Body of pancreas (tissue), 4 donors: Measurements from ENCODE around the gene TMEM95. TPM values are rescaled to one million over a fixed set of nuclear protein-coding genes. Genes with fewer than 3 reads are reported as not detected.

Experiments
- ATAC-seq: fragments of 150-250 bp; one replicate; pipeline ENCODE4 v1.9.1; 2016
- DNase-seq, 4 donors: peaks; one replicate each; pipeline ENCODE4 v3.0.0-alpha.2; 2019
- H3K27ac ChIP-seq, 4 donors: fragments of 200-600 bp; sonication (generic); 1 replicate in 3 of 4; 2 replicates in 1 of 4; pipeline versions ENCODE4 v1.5.1 to v1.6.1; 2016 to 2019; ENCODE audit warnings: mild to moderate bottlenecking in 1 of 4, mixed read lengths in 1 of 4, moderate library complexity in 1 of 4
- H3K27me3 ChIP-seq, 2 donors: fragments of 200-600 bp; sonication (generic); one replicate each; pipeline ENCODE4 v1.6.0; 2016; ENCODE audit warnings: mild to moderate bottlenecking in 1 of 2
- H3K36me3 ChIP-seq, 2 donors: fragments of 200-600 bp; sonication (generic); replicated peaks in 1 of 2; 2 replicates each; pipeline ENCODE4 v1.5.1; 2016; ENCODE audit warnings: low read depth in 2 of 2; ENCODE audit not compliant: insufficient read depth in 1 of 2
- H3K4me1 ChIP-seq: fragments of 200-600 bp; sonication (generic); one replicate; pipeline ENCODE4 v1.6.0; 2016
- H3K4me3 ChIP-seq, 2 donors: fragments of 200-600 bp; sonication (generic); 1 replicate in 1 of 2; 2 replicates in 1 of 2; pipeline ENCODE4 v1.5.1; 2016 to 2019
- H3K9me3 ChIP-seq, 3 donors: fragments of 200-600 bp; sonication (generic); 1 replicate in 2 of 3; 2 replicates in 1 of 3; pipeline ENCODE4 v1.5.1; 2016
- POLR2A ChIP-seq, 3 donors: fragments of 450-650 bp; IDR thresholded peaks; one replicate each; pipeline ENCODE4 v1.6.1; 2016; ENCODE audit warnings: antibody characterized with exemption in 3 of 3, mild to moderate bottlenecking in 2 of 3
- WGBS, 2 donors: methylation state at CpG; one replicate each; pipeline ENCODE4 v1.1.5; 2017; 5-methylcytosine and 5-hydroxymethylcytosine counted together
- intact Hi-C: fragments of 100-400 bp; cut with DNase I; formaldehyde crosslinking; loops from one replicate; pipeline ENCODE4 v1.15.1; 2023
- total RNA-seq, 2 donors: library from RNA; depleted of rRNA; stranded (reverse); fragments of >200 nt; gene quantifications; one replicate each; pipeline ENCODE4 v1.1.0, GENCODE V29; 2016
- TF ChIP-seq, protein P1 (sequence below), 7 experiments: fragments of 450-650 bp in 4 of 7; fragments of 200-600 bp in 3 of 7; sonication (generic) in 3 of 7; IDR thresholded peaks; one replicate each; pipeline ENCODE4 v1.5.1; 2016 to 2019; ENCODE audit warnings: antibody characterized with exemption in 7 of 7

The TMEM95 gene
- total RNA-seq, 2 donors from 2014 or later = not detected

DNA sequence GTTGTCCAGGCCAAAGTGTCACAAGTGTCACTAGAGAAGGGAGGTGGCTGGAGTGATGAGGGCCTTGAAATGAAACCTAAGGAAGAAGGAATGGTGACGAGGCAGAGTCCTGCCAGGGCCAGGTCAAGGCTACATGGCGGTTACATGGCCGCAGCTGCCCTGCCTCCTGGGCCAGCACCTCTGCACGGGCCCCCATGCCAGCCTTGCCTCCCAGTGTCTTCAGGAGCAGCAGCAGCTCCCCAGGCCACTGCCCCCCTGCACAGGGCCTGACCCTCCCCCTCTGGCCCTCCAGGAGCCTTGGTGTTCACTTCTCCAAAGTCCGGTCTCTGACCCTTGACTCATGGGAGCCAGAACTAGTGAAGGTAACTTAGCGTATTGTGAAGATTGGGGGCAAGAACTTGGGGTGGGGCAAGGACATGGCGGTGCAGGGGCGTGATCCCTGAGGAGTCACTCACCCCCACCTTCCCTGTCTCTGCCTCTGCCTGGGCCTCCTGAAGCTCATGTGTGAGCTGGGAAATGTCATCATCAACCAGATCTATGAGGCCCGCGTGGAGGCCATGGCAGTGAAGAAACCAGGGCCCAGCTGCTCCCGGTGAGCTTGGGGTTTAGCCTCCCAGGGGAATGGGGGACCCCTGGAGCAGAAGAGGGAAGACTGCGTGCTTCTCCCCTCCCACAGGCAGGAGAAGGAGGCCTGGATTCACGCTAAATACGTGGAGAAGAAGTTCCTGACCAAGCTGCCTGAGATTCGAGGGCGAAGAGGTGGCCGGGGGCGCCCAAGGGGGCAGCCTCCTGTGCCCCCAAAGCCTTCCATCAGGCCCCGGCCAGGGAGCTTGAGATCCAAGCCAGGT lies 7.1 kb upstream of the TMEM95 start:
- TF ChIP-seq POLR2A (IDR thresholded peaks at IDR 0.05) = no peak
- TF ChIP-seq, protein P1, sequence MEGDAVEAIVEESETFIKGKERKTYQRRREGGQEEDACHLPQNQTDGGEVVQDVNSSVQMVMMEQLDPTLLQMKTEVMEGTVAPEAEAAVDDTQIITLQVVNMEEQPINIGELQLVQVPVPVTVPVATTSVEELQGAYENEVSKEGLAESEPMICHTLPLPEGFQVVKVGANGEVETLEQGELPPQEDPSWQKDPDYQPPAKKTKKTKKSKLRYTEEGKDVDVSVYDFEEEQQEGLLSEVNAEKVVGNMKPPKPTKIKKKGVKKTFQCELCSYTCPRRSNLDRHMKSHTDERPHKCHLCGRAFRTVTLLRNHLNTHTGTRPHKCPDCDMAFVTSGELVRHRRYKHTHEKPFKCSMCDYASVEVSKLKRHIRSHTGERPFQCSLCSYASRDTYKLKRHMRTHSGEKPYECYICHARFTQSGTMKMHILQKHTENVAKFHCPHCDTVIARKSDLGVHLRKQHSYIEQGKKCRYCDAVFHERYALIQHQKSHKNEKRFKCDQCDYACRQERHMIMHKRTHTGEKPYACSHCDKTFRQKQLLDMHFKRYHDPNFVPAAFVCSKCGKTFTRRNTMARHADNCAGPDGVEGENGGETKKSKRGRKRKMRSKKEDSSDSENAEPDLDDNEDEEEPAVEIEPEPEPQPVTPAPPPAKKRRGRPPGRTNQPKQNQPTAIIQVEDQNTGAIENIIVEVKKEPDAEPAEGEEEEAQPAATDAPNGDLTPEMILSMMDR (IDR thresholded peaks at IDR 0.05) = no peak
- no peak for DNase-seq

DNA sequence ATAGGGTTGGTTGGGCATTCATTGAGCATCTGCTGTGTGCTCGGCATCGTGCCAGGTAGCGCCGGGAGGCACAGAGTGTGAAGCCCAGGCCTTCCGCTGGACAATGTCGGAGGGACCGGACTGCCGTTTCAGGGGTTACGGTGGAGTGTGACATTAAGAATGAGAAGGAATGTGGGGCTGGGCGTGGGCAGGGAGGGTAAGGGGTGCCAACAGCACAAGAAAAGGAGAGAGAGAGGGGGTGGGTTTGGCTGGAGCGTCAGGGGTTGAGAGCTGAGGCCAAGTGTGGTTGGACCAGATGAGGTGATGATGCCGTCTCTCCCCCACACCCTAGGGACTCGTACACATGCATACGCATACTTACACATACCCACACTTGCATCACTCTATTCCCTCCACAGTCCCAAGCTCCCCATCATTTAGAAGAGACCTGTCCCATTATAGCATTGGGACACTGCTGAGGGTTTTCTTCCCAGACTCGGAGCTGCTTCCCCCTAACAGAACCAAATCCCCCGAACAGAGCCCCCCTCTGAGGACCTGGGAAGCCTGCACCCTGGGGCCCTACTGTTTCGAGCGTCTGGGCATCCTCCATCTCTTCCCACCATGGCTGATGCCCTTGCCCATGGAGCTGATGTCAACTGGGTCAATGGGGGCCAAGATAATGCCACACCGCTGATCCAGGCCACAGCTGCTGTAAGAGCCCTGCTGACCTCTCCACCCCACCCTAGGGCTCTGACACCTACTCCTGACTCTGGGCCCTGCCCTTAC lies 6.3 kb upstream of the TMEM95 start:
- DNase-seq = peak in 1 of 4 donors; percentile 44
- H3K36me3 ChIP-seq = no peaks in the 10 kb centered on the region
- no peak overlapping the region for H3K4me3 ChIP-seq
- H3K9me3 ChIP-seq = no peaks in the 10 kb centered on the region
- H3K27ac ChIP-seq = no peak overlapping the region
- intact Hi-C loops = no loop called here
- no peak for ATAC-seq
- peaks cover 49% of the 10 kb centered on the region for H3K4me1 ChIP-seq
- TF ChIP-seq, protein P1 (IDR thresholded peaks at IDR 0.05) = no peak
- WGBS, 2 donors = 46 to 59% methylated on average over 18 to 19 of the region's 19 CpGs
- H3K27me3 ChIP-seq = peaks cover 0 to 4% of the 10 kb centered on the region in 2 donors

More for the DNA sequence above, 7.1 kb upstream of the TMEM95 start:
- ATAC-seq = no peak
- H3K9me3 ChIP-seq = no peaks in the 10 kb centered on the region
- H3K36me3 ChIP-seq = no peaks in the 10 kb centered on the region
- intact Hi-C loops = no loop called here
- peaks cover 41% of the 10 kb centered on the region for H3K4me1 ChIP-seq
- peaks cover 0 to 9% of the 10 kb centered on the region in 2 donors for H3K27me3 ChIP-seq
- H3K27ac ChIP-seq = no peak overlapping the region
- no peak overlapping the region for H3K4me3 ChIP-seq
- 46 to 53% methylated on average over 14 to 19 of the region's 19 CpGs for WGBS, 2 donors

GRCh38 chr17:7351665-7352502 lies 3.1 kb upstream of the TMEM95 start, which contains the start of gene KCTD11:
Gene KCTD11, plus strand, starts transcription at chr17:7352162.
- WGBS, 2 donors = 0 to 1% methylated on average over 4 to 59 of the region's 91 CpGs
- H3K9me3 ChIP-seq = no peaks in the 10 kb centered on the region
- H3K36me3 ChIP-seq = no peaks in the 10 kb centered on the region
- TF ChIP-seq, protein P1 (IDR thresholded peaks at IDR 0.05) = peak in 2 of 7 experiments; percentile 21 to 43
- peak; percentile 84 to 89 (median 88) for TF ChIP-seq POLR2A (IDR thresholded peaks at IDR 0.05)
- H3K27me3 ChIP-seq = no peaks in the 10 kb centered on the region
- peaks cover 66% of the 10 kb centered on the region for H3K4me1 ChIP-seq
- H3K27ac ChIP-seq = peak within 1 kb of the TSS; percentile 91 to 99 (median 98)
- DNase-seq = peak; percentile 93 to 96 (median 94)
- ATAC-seq = peak; percentile 79
- peak within 1 kb of the TSS; percentile 59 to 62 for H3K4me3 ChIP-seq
- intact Hi-C loops = no loop called here

GRCh38 chr17:7352503-7352889 lies 2.5 kb upstream of the TMEM95 start:
- ATAC-seq = no peak
- Histone ChIP-seq H3K4me1 (peaks cover 65% of the 10 kb centered on the region), H3K4me3 (peak overlapping the region; percentile 59 to 62), H3K9me3 (no peaks in the 10 kb centered on the region), H3K27ac (peak overlapping the region; percentile 91 to 99 (median 98)), H3K27me3 (no peaks in the 10 kb centered on the region), H3K36me3 (no peaks in the 10 kb centered on the region)
- intact Hi-C loops = no loop called here
- WGBS, 2 donors = 18% methylated on average over 10 of the region's 10 CpGs
- no peak for DNase-seq
- TF ChIP-seq POLR2A (IDR thresholded peaks at IDR 0.05) = no peak
- TF ChIP-seq, protein P1 (IDR thresholded peaks at IDR 0.05) = peak in 5 of 7 experiments; percentile 15 to 58 (median 41)
